HG02623 (cell line): ENCODE results near the gene ARL6.

Experiments
- ATAC-seq: cut with Tn5 transposase; IDR thresholded peaks from one replicate; pipeline ENCODE4 v1.9.1; 2021; ENCODE audit warnings: moderate library complexity; ENCODE audit not compliant: unreplicated experiment

ARL6 gene

GRCh38 chr3:97764407-97765238, at the start of gene ARL6:
ARL6 (plus strand) TSS chr3:97764758; CDS start chr3:97768108, 3,350 bp downstream.
- ATAC-seq, result peak; percentile 97

GRCh38 chr3:97719156-97719821, 45.3 kb upstream of the ARL6 start:
- peak; percentile 85 for ATAC-seq

- no peak for ATAC-seq
Measured at GRCh38 chr3:97720417-97720816, 44.1 kb upstream of the ARL6 start.

GRCh38 chr3:97721446-97721845, 43.1 kb upstream of the ARL6 start:
- no peak for ATAC-seq

GRCh38 chr3:97736928-97737327, 27.6 kb upstream of the ARL6 start:
- no peak for ATAC-seq

GRCh38 chr3:97738761-97739160, 25.8 kb upstream of the ARL6 start:
- ATAC-seq, result no peak

- no peak for ATAC-seq
Measured at GRCh38 chr3:97742036-97742435, 22.5 kb upstream of the ARL6 start.

- no peak for ATAC-seq
Measured at GRCh38 chr3:97744289-97744688, 20.3 kb upstream of the ARL6 start.

- no peak for ATAC-seq
Measured at GRCh38 chr3:97763586-97764406, 762 bp upstream of the ARL6 start.

- ATAC-seq, result no peak
Measured at GRCh38 chr3:97765336-97765735, 778 bp downstream of the ARL6 start.

GRCh38 chr3:97772926-97773325, 8.4 kb downstream of the ARL6 start:
- no peak for ATAC-seq

GRCh38 chr3:97778152-97778551, 13.6 kb downstream of the ARL6 start:
- ATAC-seq, result no peak

GRCh38 chr3:97793420-97794019, 29.0 kb downstream of the ARL6 start:
- peak; percentile 60 for ATAC-seq

- ATAC-seq, result no peak
Measured at GRCh38 chr3:97795951-97796350, 31.4 kb downstream of the ARL6 start.

- ATAC-seq, result no peak
Measured at GRCh38 chr3:97804471-97804870, 39.9 kb downstream of the ARL6 start.

GRCh38 chr3:97810779-97811390, 46.3 kb downstream of the ARL6 start:
- no peak for ATAC-seq

- no peak for ATAC-seq
Measured at GRCh38 chr3:97815149-97815917, 50.8 kb downstream of the ARL6 start.

- ATAC-seq, result no peak
Measured at GRCh38 chr3:97816811-97817210, 52.3 kb downstream of the ARL6 start.

- ATAC-seq, result no peak
Measured at GRCh38 chr3:97817965-97818364, 53.4 kb downstream of the ARL6 start.

- ATAC-seq, result no peak
Measured at GRCh38 chr3:97820780-97821179, 56.2 kb downstream of the ARL6 start.
